CD4-positive, alpha-beta T cell treated with Interleukin-1 beta for 1 hour (primary cell): ENCODE data around the gene ANKLE2.

Experiments used
- DNase-seq, 2 donors: peaks; one replicate each; pipeline ENCODE4 v3.0.0-alpha.2; 2020 to 2022

The ANKLE2 gene

GRCh38 chr12:132685400-132685799 is 76.2 kb downstream of the ANKLE2 start:
- no peak for DNase-seq

- no peak for DNase-seq
Measured at GRCh38 chr12:132677492-132677891, 84.1 kb downstream of the ANKLE2 start.

GRCh38 chr12:132675757-132676432 is 85.7 kb downstream of the ANKLE2 start:
- no peak for DNase-seq
